H1 (cell line): ENCODE results near the gene EEIG2. TPM values are rescaled to one million over a fixed set of nuclear protein-coding genes. Genes with fewer than 3 reads are reported as not detected.

Source experiments
- CTCF ChIA-PET: fragments of 300-600 bp; sonication (Branson Sonifier 250); formaldehyde crosslinking; loops from one replicate; lab custom pipeline; 2021; ENCODE audit not compliant: partially characterized antibody; lab: Charles Lee
- POLR2A ChIA-PET: fragments of 300-600 bp; sonication (Branson Sonifier 250); formaldehyde crosslinking; loops from one replicate; lab custom pipeline; 2021; ENCODE audit warnings: inconsistent platforms; ENCODE audit not compliant: partially characterized antibody; lab: Charles Lee
- DNase-seq, 2 experiments: peaks; one replicate each; pipeline versions ENCODE4 v3.0.0 to v3.0.0-alpha.2; 2010 to 2022; ENCODE audit warnings: low spot score in 2 of 2, low read depth in 1 of 2, mixed read lengths in 1 of 2
- FAIRE-seq: peaks from 2 replicates; lab custom pipeline; 2011; peaks lifted over from hg19 to GRCh38; lab: Jason Lieb, UNC
- H2AFZ ChIP-seq: 2 replicates; pipeline ENCODE4 v1.8.1; 2012; ENCODE audit warnings: low read length, inconsistent platforms
- H2AK5ac ChIP-seq: 2 replicates; pipeline ENCODE4 v1.6.1; 2013; ENCODE audit warnings: low read depth, low read length
- H2BK120ac ChIP-seq: replicated peaks from 2 replicates; pipeline ENCODE3; 2013; ENCODE audit warnings: low read depth, low read length, inconsistent platforms
- H2BK12ac ChIP-seq: 2 replicates; pipeline ENCODE4 v1.6.1; 2013; ENCODE audit warnings: low read depth, low read length
- H2BK15ac ChIP-seq: 2 replicates; pipeline ENCODE4 v1.6.1; 2013; ENCODE audit warnings: low read length
- H2BK20ac ChIP-seq: 2 replicates; pipeline ENCODE4 v1.6.1; 2013; ENCODE audit warnings: low read length
- H2BK5ac ChIP-seq: 2 replicates; pipeline ENCODE4 v1.6.1; 2013; ENCODE audit warnings: low read depth, low read length
- H3K14ac ChIP-seq: 2 replicates; pipeline ENCODE4 v1.6.1; 2013; ENCODE audit warnings: inconsistent platforms; ENCODE audit not compliant: insufficient read length
- H3K18ac ChIP-seq: 2 replicates; pipeline ENCODE4 v1.6.1; 2013; ENCODE audit warnings: low read length; ENCODE audit errors: extremely low read depth
- H3K23ac ChIP-seq: 2 replicates; pipeline ENCODE4 v1.6.1; 2013; ENCODE audit warnings: inconsistent platforms; ENCODE audit not compliant: insufficient read length
- H3K23me2 ChIP-seq: 2 replicates; pipeline ENCODE4 v1.6.1; 2013; ENCODE audit warnings: low read depth, low read length
- H3K27ac ChIP-seq: 2 replicates; pipeline ENCODE4 v1.6.1; 2011; ENCODE audit warnings: low read depth, low read length, inconsistent platforms
- H3K27me3 ChIP-seq, 4 experiments: replicated peaks in 1 of 4; 1 replicate in 1 of 4; 2 replicates in 3 of 4; pipeline versions ENCODE4 v1.6.1 to v1.8.1; 2011 to 2013; ENCODE audit warnings: low read length in 3 of 4, mild to moderate bottlenecking in 3 of 4, inconsistent platforms in 2 of 4, mixed read lengths in 2 of 4, moderate library complexity in 1 of 4; ENCODE audit not compliant: control insufficient read depth in 3 of 4, insufficient read depth in 3 of 4; ENCODE audit errors: extremely low read depth in 1 of 4
- H3K36me3 ChIP-seq, 4 experiments: 2 replicates each; pipeline versions ENCODE4 v1.6.1 to v1.8.1; 2011 to 2013; ENCODE audit warnings: mild to moderate bottlenecking in 4 of 4, low read length in 3 of 4, moderate library complexity in 2 of 4, control low read depth in 1 of 4, inconsistent platforms in 1 of 4; ENCODE audit not compliant: insufficient read depth in 4 of 4, control insufficient read depth in 2 of 4
- H3K4ac ChIP-seq: replicated peaks from 2 replicates; pipeline ENCODE3; 2013; ENCODE audit warnings: low read length, low read depth, mixed read lengths, inconsistent platforms; ENCODE audit not compliant: insufficient read length
- H3K4me1 ChIP-seq, 4 experiments: replicated peaks in 1 of 4; 1 replicate in 1 of 4; 2 replicates in 3 of 4; pipeline versions ENCODE4 v1.6.1 to v1.8.1; 2011 to 2013; ENCODE audit warnings: low read length in 3 of 4, inconsistent platforms in 2 of 4, mixed read lengths in 1 of 4; ENCODE audit not compliant: insufficient read depth in 4 of 4, control insufficient read depth in 3 of 4
- H3K4me2 ChIP-seq, 2 experiments: 2 replicates each; pipeline versions ENCODE4 v1.6.1 to v1.8.1; 2011 to 2013; ENCODE audit warnings: low read depth in 2 of 2, low read length in 2 of 2, control low read depth in 1 of 2, inconsistent platforms in 1 of 2, mild to moderate bottlenecking in 1 of 2; ENCODE audit not compliant: insufficient read depth in 1 of 2
- H3K4me3 ChIP-seq, 4 experiments: fragments of 200-600, 300-600 bp in 1 of 4; sonication (generic), shearing (Covaris generic), sonication (Bioruptor Twin) in 1 of 4; 2 replicates each; pipeline versions ENCODE4 v1.5.1 to v1.8.1; 2011 to 2016; ENCODE audit warnings: low read length in 4 of 4, low read depth in 3 of 4, control low read depth in 2 of 4, inconsistent platforms in 2 of 4, mild to moderate bottlenecking in 2 of 4, mixed read lengths in 1 of 4, moderate library complexity in 1 of 4; ENCODE audit not compliant: insufficient read depth in 2 of 4; ENCODE audit errors: extremely low read depth in 1 of 4
- H3K56ac ChIP-seq: replicated peaks from 2 replicates; pipeline ENCODE3; 2013; ENCODE audit warnings: low read depth, mild to moderate bottlenecking, mixed read lengths, low read length, inconsistent platforms; ENCODE audit not compliant: insufficient read length
- H3K79me1 ChIP-seq: 2 replicates; pipeline ENCODE4 v1.6.1; 2013; ENCODE audit warnings: low read depth, low read length, control low read depth
- H3K79me2 ChIP-seq, 2 experiments: 2 replicates each; pipeline versions ENCODE4 v1.6.1 to v1.8.1; 2012 to 2013; ENCODE audit warnings: low read length in 2 of 2, mild to moderate bottlenecking in 2 of 2, inconsistent platforms in 1 of 2; ENCODE audit not compliant: insufficient read depth in 2 of 2, control insufficient read depth in 1 of 2
- H3K9ac ChIP-seq, 4 experiments: replicated peaks in 1 of 4; 1 replicate in 1 of 4; 2 replicates in 3 of 4; pipeline versions ENCODE4 v1.6.1 to v1.8.1; 2011 to 2013; ENCODE audit warnings: low read depth in 3 of 4, low read length in 3 of 4, control low read depth in 2 of 4, mild to moderate bottlenecking in 2 of 4, moderate library complexity in 2 of 4, inconsistent platforms in 1 of 4; ENCODE audit errors: extremely low read depth in 1 of 4
- H3K9me3 ChIP-seq, 2 experiments: 2 replicates each; pipeline versions ENCODE4 v1.6.1 to v1.8.1; 2012 to 2013; ENCODE audit warnings: mild to moderate bottlenecking in 2 of 2, moderate library complexity in 2 of 2, control low read depth in 1 of 2, inconsistent platforms in 1 of 2, low read depth in 1 of 2, low read length in 1 of 2, mixed read lengths in 1 of 2; ENCODE audit not compliant: insufficient read depth in 2 of 2
- H4K20me1 ChIP-seq, 2 experiments: replicated peaks in 1 of 2; 2 replicates each; pipeline versions ENCODE3 to v1.8.1; 2011 to 2013; ENCODE audit warnings: inconsistent platforms in 2 of 2, low read length in 2 of 2, mild to moderate bottlenecking in 1 of 2; ENCODE audit not compliant: insufficient read depth in 2 of 2, control insufficient read depth in 1 of 2
- H4K5ac ChIP-seq: 2 replicates; pipeline ENCODE4 v1.6.1; 2013; ENCODE audit warnings: low read length, low read depth, mixed read lengths, inconsistent platforms; ENCODE audit not compliant: insufficient read length
- H4K8ac ChIP-seq: 2 replicates; pipeline ENCODE4 v1.8.0; 2013; ENCODE audit warnings: mild to moderate bottlenecking, moderate library complexity, low read length, inconsistent platforms; ENCODE audit not compliant: insufficient read depth; ENCODE audit errors: extremely low read depth
- H4K91ac ChIP-seq: replicated peaks from 2 replicates; pipeline ENCODE3; 2013; ENCODE audit warnings: low read length, mixed read lengths, inconsistent platforms; ENCODE audit not compliant: insufficient read length
- ASH2L ChIP-seq: fragments of 200-600, 300-600 bp; sonication (generic); IDR thresholded peaks from one replicate; pipeline ENCODE4 v1.7.1; 2017; ENCODE audit warnings: low read length
- ATF3 ChIP-seq: IDR thresholded peaks from 2 replicates; pipeline ENCODE4 v1.6.1; 2011; ENCODE audit warnings: low read depth, mild to moderate bottlenecking, low read length; ENCODE audit not compliant: insufficient read depth
- BRCA1 ChIP-seq: IDR thresholded peaks from 2 replicates; pipeline ENCODE4 v1.6.1; 2012; ENCODE audit warnings: low read depth, low read length, improper control_type of control experiment
- CBX5 ChIP-seq: fragments of 300-800, 300-1000 bp; sonication (generic); IDR thresholded peaks from 2 replicates; pipeline ENCODE4 v1.7.1; 2016; ENCODE audit warnings: antibody characterized with exemption, low read length, low read depth
- CEBPB ChIP-seq: IDR thresholded peaks from 2 replicates; pipeline ENCODE4 v1.6.1; 2012; ENCODE audit warnings: low read depth, low read length
- CHD2 ChIP-seq: IDR thresholded peaks from 2 replicates; pipeline ENCODE4 v1.6.1; 2012; ENCODE audit warnings: low read length, improper control_type of control experiment
- E2F6 ChIP-seq: IDR thresholded peaks from 2 replicates; pipeline ENCODE4 v1.6.1; 2012; ENCODE audit warnings: inconsistent platforms
- FOSL1 ChIP-seq: IDR thresholded peaks from 2 replicates; pipeline ENCODE4 v1.6.1; 2011; ENCODE audit warnings: mild to moderate bottlenecking, low read depth, low read length, moderate library complexity; ENCODE audit not compliant: insufficient read depth
- KDM1A ChIP-seq: fragments of 200-600, 300-600 bp; sonication (generic); IDR thresholded peaks from 2 replicates; pipeline ENCODE4 v1.7.1; 2016; ENCODE audit warnings: mild to moderate bottlenecking, low read length, borderline replicate concordance
- MAX ChIP-seq: IDR thresholded peaks from 2 replicates; pipeline ENCODE4 v1.6.1; 2012; ENCODE audit warnings: inconsistent platforms
- PHF8 ChIP-seq: fragments of 200-600 bp; sonication (generic); conservative IDR thresholded peaks from 2 replicates; pipeline ENCODE4 v1.7.1; 2012; ENCODE audit warnings: low read depth, mild to moderate bottlenecking, inconsistent platforms, low read length, moderate library complexity
- SIRT6 ChIP-seq: IDR thresholded peaks from one replicate; pipeline ENCODE4 v1.7.1; 2012; ENCODE audit warnings: low read length, inconsistent platforms
- SP4 ChIP-seq: IDR thresholded peaks from 2 replicates; pipeline ENCODE4 v1.6.1; 2012; ENCODE audit warnings: low read length, inconsistent platforms
- WGBS, 2 experiments: shearing (Covaris generic) in 1 of 2; methylation state at CpG; one replicate each; pipeline versions ENCODE4 v1.1.6 to v1.1.7; 2013 to 2015; ENCODE audit warnings: low lambda C conversion rate in 2 of 2, mixed read lengths in 2 of 2, inconsistent platforms in 1 of 2, low coverage in 1 of 2, missing lambda C conversion rate in 1 of 2; ENCODE audit not compliant: insufficient replicate concordance in 2 of 2, insufficient coverage in 1 of 2, insufficient read length in 1 of 2; ENCODE audit errors: extremely low coverage in 1 of 2, missing lambda C conversion rate in 1 of 2; 5-methylcytosine and 5-hydroxymethylcytosine counted together
- polyA plus RNA-seq, 7 experiments: library from polyadenylated mRNA; depleted of rRNA in 3 of 7; stranded (reverse) in 5 of 7; unstranded in 2 of 7; fragments of >200 nt in 5 of 7; fragments of 200-250 nt in 2 of 7; gene quantifications; 1 replicate in 5 of 7; 2 replicates in 1 of 7; 4 replicates in 1 of 7; pipeline versions ENCODE4 v1.2.1 to v1.2.3, GENCODE V29; 2011 to 2013; ENCODE audit warnings: missing spikeins in 2 of 7, mixed read lengths in 2 of 7
- total RNA-seq: library from RNA; stranded (reverse); fragmentation: NEBNext Ultra II Directional; extraction: Animal tissue kit (Norgen Biotek cat#: 25700); gene quantifications from 2 replicates; pipeline ENCODE4 v1.2.1, GENCODE V29; 2021

EEIG2 gene
- total and polyA plus RNA-seq, 2 of the 8 experiments (the other 6 are each of a cell fraction or from before 2014, with no cell fraction given): 6.1 to 20.1 TPM

- no peaks in the 10 kb centered on the region for H3K23me2 ChIP-seq
- no peak for FAIRE-seq
- no peak for DNase-seq
- H3K56ac ChIP-seq: no peak overlapping the region
- no peak overlapping the region for H2BK120ac ChIP-seq
- no peak overlapping the region for H3K9ac ChIP-seq
- no peaks in the 10 kb centered on the region for H3K27me3 ChIP-seq
- H3K79me1 ChIP-seq: no peaks in the 10 kb centered on the region; the same call in 1 of the 2 replicates
- H3K79me2 ChIP-seq: peaks cover 0 to 21% of the 10 kb centered on the region in 2 experiments; a peak in 2 of 4 replicates
- no peak overlapping the region for H3K4me3 ChIP-seq
- 96% methylated on average over 4 of the region's 4 CpGs; no CpG with 5 or more reads in 1 of the 2 experiments for WGBS, 2 experiments
- CTCF ChIA-PET: interaction anchor here (2.1 kb wide), 1 partner anchor 22 kb away, joined by 6 read pairs; no protein-coding TSS in a partner anchor
- no peak overlapping the region for H2AK5ac ChIP-seq
- H3K14ac ChIP-seq: no peak overlapping the region
- H3K9me3 ChIP-seq: peaks cover 7 to 11% of the 10 kb centered on the region in 2 experiments; a peak in 3 of 4 replicates
- H3K4me2 ChIP-seq: no peak overlapping the region
- no peak overlapping the region for H2BK12ac ChIP-seq
- H4K5ac ChIP-seq: no peak overlapping the region
- H4K20me1 ChIP-seq: no peaks in the 10 kb centered on the region
- H3K27ac ChIP-seq: no peak overlapping the region
- no peak overlapping the region for H3K4ac ChIP-seq
- POLR2A ChIA-PET: no interaction called here
- H2AFZ ChIP-seq: no peak overlapping the region
- no peak overlapping the region for H4K8ac ChIP-seq
- H4K91ac ChIP-seq: no peak overlapping the region
- H2BK15ac ChIP-seq: no peak overlapping the region
- no peak overlapping the region for H3K23ac ChIP-seq
- no peaks in the 10 kb centered on the region for H3K4me1 ChIP-seq
- H2BK5ac ChIP-seq: no peak overlapping the region
- H2BK20ac ChIP-seq: no peak overlapping the region
- no peaks in the 10 kb centered on the region for H3K36me3 ChIP-seq
- H3K18ac ChIP-seq: no peak overlapping the region
- TF ChIP-seq CBX5 (no peak), MAX (no peak), E2F6 (no peak), CEBPB (no peak), ATF3 (no peak), CHD2 (no peak), ASH2L (no peak), FOSL1 (no peak), SIRT6 (no peak), PHF8 (no peak), KDM1A (no peak), BRCA1 (no peak), SP4 (no peak)
These were observed 24.0 kb downstream of the EEIG2 start for GRCh38 chr1:108583757-108584427.
